Measurements from ENCODE around the gene TRIP12.

TRIP12 gene

DNA sequence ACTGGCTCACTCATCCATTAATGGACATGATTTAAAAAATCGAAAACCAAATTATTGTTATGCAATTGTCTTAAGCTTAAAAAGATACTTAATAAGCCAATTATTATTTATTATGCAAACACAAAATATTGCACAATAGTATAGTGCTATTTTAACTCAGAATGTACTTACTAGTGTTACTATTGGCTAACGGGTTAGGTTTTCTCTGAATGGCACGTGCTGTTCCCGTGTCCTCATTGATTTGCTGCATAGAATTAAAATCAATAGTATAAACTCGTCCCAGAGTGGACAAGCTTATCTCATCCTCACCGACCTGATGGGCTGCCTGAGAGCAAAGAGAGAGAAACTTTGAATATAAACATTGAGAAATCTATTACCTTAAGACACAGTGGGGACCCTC, 116.2 kb downstream of the TRIP12 start:
- TF ChIP-seq, protein P1, sequence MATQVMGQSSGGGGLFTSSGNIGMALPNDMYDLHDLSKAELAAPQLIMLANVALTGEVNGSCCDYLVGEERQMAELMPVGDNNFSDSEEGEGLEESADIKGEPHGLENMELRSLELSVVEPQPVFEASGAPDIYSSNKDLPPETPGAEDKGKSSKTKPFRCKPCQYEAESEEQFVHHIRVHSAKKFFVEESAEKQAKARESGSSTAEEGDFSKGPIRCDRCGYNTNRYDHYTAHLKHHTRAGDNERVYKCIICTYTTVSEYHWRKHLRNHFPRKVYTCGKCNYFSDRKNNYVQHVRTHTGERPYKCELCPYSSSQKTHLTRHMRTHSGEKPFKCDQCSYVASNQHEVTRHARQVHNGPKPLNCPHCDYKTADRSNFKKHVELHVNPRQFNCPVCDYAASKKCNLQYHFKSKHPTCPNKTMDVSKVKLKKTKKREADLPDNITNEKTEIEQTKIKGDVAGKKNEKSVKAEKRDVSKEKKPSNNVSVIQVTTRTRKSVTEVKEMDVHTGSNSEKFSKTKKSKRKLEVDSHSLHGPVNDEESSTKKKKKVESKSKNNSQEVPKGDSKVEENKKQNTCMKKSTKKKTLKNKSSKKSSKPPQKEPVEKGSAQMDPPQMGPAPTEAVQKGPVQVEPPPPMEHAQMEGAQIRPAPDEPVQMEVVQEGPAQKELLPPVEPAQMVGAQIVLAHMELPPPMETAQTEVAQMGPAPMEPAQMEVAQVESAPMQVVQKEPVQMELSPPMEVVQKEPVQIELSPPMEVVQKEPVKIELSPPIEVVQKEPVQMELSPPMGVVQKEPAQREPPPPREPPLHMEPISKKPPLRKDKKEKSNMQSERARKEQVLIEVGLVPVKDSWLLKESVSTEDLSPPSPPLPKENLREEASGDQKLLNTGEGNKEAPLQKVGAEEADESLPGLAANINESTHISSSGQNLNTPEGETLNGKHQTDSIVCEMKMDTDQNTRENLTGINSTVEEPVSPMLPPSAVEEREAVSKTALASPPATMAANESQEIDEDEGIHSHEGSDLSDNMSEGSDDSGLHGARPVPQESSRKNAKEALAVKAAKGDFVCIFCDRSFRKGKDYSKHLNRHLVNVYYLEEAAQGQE (IDR thresholded peaks at IDR 0.05; ENCODE audit: insufficient read depth in 1 of 2, low read depth in 2 of 2, low read length in 2 of 2): no peak
- TF ChIP-seq POLR2AphosphoS5 (IDR thresholded peaks at IDR 0.05; ENCODE audit: low read depth, low read length) (no peak), TAF1 (IDR thresholded peaks at IDR 0.05; ENCODE audit: borderline replicate concordance, insufficient read depth, low read length) (no peak), FOXP2 (optimal IDR thresholded peaks at IDR 0.05; ENCODE audit: borderline replicate concordance, extremely low read depth, extremely low read length, insufficient read depth) (no peak), SIN3A (IDR thresholded peaks at IDR 0.05; ENCODE audit: borderline replicate concordance, insufficient read depth, low read length) (no peak)

DNA sequence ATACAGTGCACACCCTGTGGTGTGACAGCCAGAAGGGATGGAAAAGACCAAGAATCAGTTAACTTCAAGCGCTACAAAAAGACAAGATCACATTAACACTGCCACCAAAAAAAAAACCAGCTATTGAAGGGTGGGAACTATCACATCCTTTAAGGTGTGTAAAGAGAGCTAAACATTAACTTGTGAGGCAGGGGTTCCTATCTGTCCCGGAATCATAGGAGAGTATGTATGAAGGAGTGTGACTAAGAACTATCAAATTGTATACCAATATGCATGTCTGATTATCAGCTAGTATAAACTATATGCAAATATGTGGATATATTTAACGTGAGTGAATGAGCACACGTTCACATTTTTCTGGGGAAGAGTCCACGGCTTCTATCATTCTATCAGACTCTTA, 119.0 kb downstream of the TRIP12 start:
- TF ChIP-seq SIN3A (IDR thresholded peaks at IDR 0.05; ENCODE audit: borderline replicate concordance, insufficient read depth, low read length) (no peak), POLR2AphosphoS5 (IDR thresholded peaks at IDR 0.05; ENCODE audit: low read depth, low read length) (no peak), TAF1 (IDR thresholded peaks at IDR 0.05; ENCODE audit: borderline replicate concordance, insufficient read depth, low read length) (no peak), FOXP2 (optimal IDR thresholded peaks at IDR 0.05; ENCODE audit: borderline replicate concordance, extremely low read depth, extremely low read length, insufficient read depth) (no peak)
- TF ChIP-seq, protein P1 (IDR thresholded peaks at IDR 0.05; ENCODE audit: insufficient read depth in 1 of 2, low read depth in 2 of 2, low read length in 2 of 2): no peak

DNA sequence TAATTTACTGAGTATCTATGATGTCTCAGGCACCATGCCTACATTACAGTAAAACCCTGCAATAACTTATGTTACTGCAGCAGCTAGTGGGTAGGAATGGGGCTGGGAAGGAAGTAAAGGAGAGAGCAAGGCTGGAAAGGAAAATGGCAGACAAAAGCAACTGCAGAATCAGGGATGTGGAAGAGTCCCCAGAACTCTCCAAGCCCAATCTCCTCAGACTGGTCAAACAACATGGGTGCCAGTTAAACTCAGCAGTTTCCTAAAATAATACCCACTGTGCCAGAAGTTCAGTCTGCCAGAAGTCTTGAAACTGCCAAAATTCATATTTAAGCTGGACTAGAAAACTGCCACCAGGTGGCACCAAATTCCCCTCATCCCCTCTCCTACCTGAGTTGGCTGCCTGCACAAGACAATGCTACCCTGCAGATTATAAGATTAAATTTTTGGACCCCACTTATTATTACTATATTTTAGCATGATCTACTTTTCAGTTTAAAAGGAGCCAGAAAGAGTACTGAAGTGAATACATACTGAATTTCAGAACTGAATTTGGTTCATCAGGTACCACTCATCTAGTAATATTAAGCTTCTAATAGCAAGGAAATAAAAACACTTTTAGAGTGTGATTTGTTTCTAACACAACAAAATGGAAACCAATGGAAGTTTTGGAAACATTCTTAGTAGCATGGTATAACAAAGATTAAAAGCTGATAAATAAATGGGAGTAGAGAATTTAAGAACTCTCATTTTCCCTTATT, 120.6 kb downstream of the TRIP12 start:
- TF ChIP-seq FOXP2 (optimal IDR thresholded peaks at IDR 0.05; ENCODE audit: borderline replicate concordance, extremely low read depth, extremely low read length, insufficient read depth) (no peak), TAF1 (IDR thresholded peaks at IDR 0.05; ENCODE audit: borderline replicate concordance, insufficient read depth, low read length) (no peak), POLR2AphosphoS5 (IDR thresholded peaks at IDR 0.05; ENCODE audit: low read depth, low read length) (no peak), SIN3A (IDR thresholded peaks at IDR 0.05; ENCODE audit: borderline replicate concordance, insufficient read depth, low read length) (no peak)
- TF ChIP-seq, protein P1 (IDR thresholded peaks at IDR 0.05; ENCODE audit: insufficient read depth in 1 of 2, low read depth in 2 of 2, low read length in 2 of 2): no peak

DNA sequence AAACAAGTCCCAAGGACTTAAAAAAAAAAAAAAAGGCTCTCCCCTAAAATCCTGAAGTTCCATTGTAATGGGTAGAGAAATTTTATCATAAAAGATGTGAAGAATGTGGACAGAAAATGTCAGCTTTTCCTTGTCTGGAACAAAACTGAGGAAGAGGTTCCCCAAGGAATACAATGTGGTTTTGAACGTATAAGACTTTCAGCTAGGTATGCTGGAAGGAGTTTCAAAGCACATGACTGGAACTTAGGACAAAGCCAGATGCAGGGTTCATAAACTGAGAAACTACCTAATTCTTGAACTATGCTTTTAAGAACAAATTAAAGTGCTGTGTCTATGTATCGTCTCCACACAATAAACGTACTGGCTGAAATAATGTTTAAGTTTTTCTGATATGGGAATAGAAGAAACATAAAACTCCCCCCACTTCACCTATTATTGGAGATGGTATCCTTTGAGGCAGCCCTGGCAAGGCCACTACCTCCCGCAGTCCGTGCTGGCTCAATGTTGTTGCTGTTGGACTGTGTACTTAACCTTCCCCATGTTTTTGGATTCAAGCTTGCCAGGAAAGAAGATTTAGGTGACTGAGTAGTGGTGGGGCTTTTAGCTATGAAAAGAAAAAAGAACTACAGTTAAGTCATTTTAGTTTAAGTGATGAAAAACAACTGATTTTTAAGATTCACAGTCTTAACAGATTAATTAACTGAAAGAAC, 123.2 kb downstream of the TRIP12 start:
- TF ChIP-seq POLR2AphosphoS5 (IDR thresholded peaks at IDR 0.05; ENCODE audit: low read depth, low read length) (no peak), FOXP2 (optimal IDR thresholded peaks at IDR 0.05; ENCODE audit: borderline replicate concordance, extremely low read depth, extremely low read length, insufficient read depth) (no peak), SIN3A (IDR thresholded peaks at IDR 0.05; ENCODE audit: borderline replicate concordance, insufficient read depth, low read length) (no peak), TAF1 (IDR thresholded peaks at IDR 0.05; ENCODE audit: borderline replicate concordance, insufficient read depth, low read length) (no peak)
- TF ChIP-seq, protein P1 (IDR thresholded peaks at IDR 0.05; ENCODE audit: insufficient read depth in 1 of 2, low read depth in 2 of 2, low read length in 2 of 2): no peak

Data from PFSK-1 (cell line).